HG02885 (cell line): ENCODE data around the gene AGAP2.

ENCODE experiments used
- ATAC-seq: cut with Tn5 transposase; IDR thresholded peaks from one replicate; pipeline ENCODE4 v1.9.1; 2021; ENCODE audit warnings: mild to moderate bottlenecking; ENCODE audit not compliant: unreplicated experiment, poor library complexity

The AGAP2 gene

DNA sequence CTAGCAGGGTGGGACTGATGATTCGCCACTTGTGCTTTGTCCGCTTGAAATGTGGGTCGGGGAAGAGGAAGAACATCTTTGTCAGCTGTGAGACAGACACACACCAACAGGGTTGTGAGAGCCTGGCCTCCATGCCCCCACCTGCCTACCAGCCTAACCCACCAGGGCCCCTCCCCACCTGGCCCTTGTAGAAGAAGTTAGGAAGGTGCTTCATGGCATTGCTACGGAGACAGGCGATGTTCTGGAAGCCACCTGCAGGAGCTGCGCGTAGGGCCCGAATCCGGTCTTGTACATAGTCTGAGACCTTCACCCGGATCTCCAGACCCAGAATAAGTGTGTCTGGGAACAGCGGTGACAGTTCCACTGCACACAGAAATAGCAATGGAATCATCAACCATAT, 31.1 kb upstream of the AGAP2 start:
- no peak for ATAC-seq

DNA sequence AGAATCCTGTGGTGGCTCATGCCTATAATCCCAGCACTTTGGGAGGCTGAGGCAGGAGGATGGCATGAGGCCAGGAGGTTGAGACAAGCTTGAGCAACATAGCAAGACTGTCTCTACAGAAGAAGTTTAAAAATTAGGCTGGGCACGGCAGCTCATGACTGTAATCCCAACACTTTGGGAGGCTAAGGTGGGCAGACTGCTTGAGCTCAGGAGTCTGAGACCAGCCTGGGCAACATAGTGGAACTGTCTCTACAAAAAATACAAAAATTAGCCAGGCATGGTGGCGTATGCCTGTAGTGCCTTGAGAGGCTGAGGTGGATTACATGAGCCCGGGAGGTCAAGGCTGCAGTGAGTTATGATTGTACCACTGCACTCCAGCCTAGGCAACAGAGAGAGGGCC, 29.3 kb upstream of the AGAP2 start:
- ATAC-seq, result no peak

- ATAC-seq, result no peak
Measured at GRCh38 chr12:57767305-57767698, 28.8 kb upstream of the AGAP2 start.

- ATAC-seq, result no peak
Measured at GRCh38 chr12:57766464-57767304, 28.1 kb upstream of the AGAP2 start, which contains the start of gene CYP27B1. Gene CYP27B1, minus strand, starts transcription at chr12:57767078. Its CDS starts 37 bp downstream, at chr12:57767041.

GRCh38 chr12:57765698-57766463, 27.3 kb upstream of the AGAP2 start:
- ATAC-seq, result no peak

- ATAC-seq, result peak; percentile 76
Measured at GRCh38 chr12:57765003-57765697, 26.6 kb upstream of the AGAP2 start.

- ATAC-seq, result peak; percentile 10
Measured at GRCh38 chr12:57764662-57765002, 26.1 kb upstream of the AGAP2 start.

DNA sequence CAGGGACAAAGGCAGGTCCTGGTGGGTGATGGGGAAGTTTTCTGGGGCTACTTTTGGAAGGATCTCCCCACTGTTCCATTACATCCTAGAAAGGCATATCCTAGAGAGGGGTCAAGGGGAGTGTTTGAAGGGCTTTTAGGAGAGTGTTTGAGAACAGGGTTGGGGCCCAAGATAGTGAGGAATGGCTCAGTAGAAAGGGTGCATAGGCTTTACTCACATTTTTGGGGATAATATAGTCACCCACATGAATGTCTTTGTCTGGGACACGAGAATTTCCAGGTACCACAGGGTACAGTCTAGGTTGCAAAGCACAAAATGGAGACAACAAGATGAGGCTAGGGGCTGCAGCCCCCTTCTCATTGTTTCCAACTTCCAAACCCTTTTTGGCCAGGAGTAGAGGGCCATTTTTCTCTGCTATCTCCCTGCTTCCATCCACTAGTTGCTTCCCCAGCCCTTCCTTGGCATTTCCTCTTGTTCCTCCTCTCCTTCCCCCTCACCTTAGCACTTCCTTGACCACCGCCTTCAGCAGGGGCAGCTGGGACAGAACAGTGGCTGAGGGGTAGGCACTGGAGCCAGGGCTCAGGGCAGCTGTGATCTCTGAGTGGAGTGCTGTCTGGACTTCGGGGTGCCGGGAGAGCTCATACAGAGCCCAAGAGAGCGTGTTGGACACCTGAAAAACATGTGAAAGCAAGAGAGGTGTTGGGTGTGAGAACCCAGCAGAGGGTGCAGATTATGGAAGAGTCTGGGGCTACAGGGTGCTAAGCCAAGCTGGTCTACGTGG, 25.5 kb upstream of the AGAP2 start:
- no peak for ATAC-seq

DNA sequence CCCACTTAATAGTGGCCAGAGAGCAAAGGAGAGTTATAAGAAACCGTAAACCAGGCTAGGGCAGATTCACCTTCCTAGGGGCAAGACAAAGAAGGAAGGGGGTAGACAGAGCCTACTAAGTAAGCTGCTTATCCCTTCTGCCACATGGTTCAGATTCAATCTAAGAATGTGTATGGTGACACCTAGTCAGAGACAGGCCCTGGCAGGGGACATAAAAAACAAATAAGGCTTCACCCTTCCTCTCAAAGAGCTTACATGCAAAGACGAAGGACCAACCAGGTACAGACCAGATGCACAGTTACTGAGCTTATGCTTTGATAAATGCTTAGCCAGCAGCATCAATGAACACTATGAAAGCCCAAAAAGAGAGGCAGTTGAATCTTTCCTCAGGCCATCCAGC, 23.9 kb upstream of the AGAP2 start:
- ATAC-seq, result no peak

GRCh38 chr12:57761391-57761998, 23.0 kb upstream of the AGAP2 start:
- ATAC-seq, result no peak

GRCh38 chr12:57760347-57760982, 21.9 kb upstream of the AGAP2 start:
- ATAC-seq, result no peak

DNA sequence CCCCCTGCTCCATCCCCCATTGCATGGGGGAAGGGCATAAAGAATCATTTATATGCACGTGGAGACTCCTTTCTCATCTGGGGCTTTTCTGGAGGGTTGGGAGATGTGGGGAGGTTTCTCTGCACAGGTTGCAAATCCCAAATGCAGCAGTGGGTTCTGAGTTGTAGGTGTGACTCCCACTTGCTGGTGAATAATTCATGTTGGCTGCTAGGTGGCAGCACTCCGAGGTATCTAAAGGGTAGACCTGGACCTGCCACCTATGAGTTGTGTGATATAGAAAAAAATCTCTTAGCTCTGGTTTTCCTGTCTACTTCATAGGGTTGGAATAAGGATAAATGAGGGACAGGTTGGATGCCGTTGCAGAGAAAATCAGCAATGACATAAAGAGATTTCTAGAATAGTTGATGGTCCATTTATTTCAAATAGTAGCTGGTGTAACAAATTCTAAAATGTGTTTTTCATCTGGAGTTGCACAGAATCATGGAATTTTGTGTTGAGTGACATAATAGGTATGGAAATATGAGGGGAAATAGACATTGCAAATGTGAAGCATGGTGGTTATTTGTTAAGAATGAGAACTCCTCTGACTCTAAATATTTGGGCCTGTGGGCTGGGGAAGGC, 20.9 kb upstream of the AGAP2 start:
- ATAC-seq, result peak; percentile 27

GRCh38 chr12:57758552-57759359, 20.2 kb upstream of the AGAP2 start:
- no peak for ATAC-seq

GRCh38 chr12:57757771-57758170, 19.2 kb upstream of the AGAP2 start:
- no peak for ATAC-seq

DNA sequence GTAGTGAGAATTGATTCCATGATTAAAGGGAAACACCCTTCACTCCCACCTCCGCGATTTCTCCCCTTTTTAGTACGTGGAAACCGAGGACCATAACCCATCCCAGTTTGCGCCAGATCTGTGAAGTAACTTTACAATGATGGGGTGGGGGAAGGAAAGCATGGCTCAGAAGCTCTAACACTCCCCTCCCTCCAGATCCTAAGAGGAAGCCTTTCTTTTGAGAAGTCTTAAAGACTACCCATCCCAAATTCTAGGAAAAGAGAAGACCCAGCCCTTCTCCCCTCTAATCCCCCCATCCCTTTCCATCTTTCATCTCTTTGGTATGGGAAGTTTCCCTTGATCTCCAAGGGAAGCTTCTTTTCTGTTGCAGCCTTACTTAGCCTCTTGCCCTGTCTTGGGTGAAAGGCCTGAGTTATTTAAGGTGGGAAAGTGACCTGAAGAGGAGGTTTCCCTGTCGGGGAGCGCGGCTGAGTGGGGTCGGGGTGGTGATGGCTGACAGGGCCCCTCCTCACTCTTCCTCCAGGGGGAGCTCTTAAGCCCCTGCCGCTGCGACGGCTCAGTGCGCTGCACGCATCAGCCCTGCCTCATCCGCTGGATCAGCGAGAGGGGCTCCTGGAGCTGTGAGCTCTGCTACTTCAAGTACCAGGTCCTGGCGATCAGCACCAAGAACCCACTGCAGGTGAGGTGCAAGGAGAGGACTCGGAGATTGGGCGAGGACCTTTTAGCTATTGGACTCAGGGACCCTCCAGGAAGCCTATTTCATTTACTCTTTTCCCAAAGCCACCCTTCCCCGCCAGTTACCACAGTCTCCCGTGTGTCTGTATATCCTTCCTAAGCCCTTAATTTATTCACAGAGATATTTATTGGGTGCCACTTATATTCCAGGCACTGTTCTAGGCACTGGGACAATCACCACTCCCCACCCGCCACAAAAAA, 18.1 kb upstream of the AGAP2 start:
- ATAC-seq, result peak; percentile 29

DNA sequence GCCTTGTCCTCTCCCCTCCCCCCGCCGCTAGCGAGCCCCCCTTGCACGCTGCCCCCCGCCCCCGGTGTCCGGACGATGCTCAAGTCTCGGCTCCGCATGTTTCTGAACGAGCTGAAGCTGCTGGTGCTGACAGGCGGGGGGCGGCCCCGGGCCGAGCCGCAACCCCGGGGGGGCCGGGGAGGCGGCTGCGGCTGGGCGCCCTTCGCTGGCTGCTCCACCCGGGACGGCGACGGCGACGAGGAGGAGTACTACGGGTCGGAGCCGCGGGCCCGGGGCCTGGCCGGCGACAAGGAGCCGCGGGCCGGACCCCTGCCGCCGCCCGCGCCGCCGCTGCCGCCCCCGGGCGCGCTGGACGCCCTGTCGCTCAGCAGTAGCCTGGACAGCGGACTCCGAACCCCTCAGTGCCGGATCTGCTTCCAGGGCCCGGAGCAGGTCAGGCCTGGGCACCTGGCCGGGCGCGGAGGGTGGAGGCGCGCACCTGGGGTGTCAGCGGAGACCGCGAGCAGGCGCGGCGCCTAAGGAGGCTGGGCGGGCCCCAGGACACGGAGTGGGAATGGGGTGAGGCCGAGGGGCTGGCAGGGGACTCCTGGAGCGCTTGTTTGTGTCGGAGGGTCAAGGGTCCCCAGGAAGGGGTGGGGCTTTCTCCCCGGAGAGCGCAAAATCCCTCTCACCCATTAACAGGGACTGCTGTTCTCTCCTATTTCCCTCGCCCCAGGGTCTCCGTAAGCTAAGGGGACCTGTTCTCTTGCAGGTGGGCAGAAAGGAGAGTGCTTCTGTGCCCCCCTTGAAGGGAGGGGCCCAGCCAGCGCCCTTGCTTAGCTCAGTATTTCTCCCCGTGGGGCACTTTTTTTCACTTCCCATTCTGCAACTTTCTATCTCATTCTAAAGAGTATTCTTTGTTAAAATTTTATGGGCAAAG, 17.2 kb upstream of the AGAP2 start:
- no peak for ATAC-seq
